ENCODE measurements around the gene MRPL28.
"Not testable (repeated sequence)": the region's sequence is repeated elsewhere in the genome, so short reads cannot be mapped to it uniquely, and the experiment has no call there.

MRPL28 gene

DNA sequence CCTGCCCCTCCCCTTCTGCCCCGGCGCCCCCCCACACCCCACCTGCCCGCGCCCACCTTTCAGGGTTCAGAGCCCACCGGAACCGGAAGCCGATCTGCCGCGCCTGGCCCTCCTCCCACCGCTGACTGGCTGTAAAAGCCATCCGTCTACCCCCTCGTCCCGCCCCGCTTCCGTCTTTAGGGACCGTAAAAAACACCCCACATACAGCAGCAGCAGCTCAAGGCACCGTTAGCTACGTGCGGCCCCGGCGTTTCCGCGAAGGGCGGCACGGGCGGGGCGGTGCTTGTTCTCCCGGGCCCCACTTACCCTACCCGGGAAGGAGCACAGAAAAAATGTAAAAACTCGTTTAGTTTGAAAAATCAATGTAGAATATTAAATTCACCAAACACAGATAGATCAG lies at the start of gene MRPL28:
MRPL28 (minus strand) TSS at position 96 of the 400 bp plus-strand sequence. CDS start 320 bp downstream, outside the sequence.
- Histone ChIP-seq H3K36me3 (ENCODE audit: insufficient read depth, low read length) (peaks cover 44% of the 10 kb centered on the region), H3K27me3 (ENCODE audit: insufficient read depth, low read length) (no peaks in the 10 kb centered on the region), H3K9me3 (ENCODE audit: low read length) (no peaks in the 10 kb centered on the region), H3K4me1 (ENCODE audit: insufficient read depth, low read length) (peaks cover 9% of the 10 kb centered on the region), H3K4me3 (ENCODE audit: low read length) (peak within 1 kb of the TSS; percentile 30), H2AFZ (ENCODE audit: low read depth, low read length) (no peak within 1 kb of the TSS)

DNA sequence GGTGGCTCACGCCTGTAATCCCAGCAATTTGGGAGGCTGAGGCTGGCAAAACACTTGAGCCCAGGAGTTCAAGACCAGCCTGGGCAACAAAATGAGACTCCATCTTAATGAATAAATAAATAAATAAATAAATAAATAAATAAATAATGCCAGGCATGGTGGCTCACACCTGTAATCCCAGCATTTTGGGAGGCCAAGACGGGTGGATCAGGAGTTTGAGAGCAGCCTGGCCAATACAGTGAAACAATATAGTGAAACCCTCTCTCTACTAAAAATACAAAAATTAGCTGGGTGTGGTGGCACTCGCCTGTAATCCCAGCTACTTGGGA lies 44.8 kb upstream of the MRPL28 start:
- not testable (repeated sequence) for H2AFZ ChIP-seq (ENCODE audit: low read depth, low read length); H3K4me1 ChIP-seq (ENCODE audit: insufficient read depth, low read length); H3K27me3 ChIP-seq (ENCODE audit: insufficient read depth, low read length); H3K9me3 ChIP-seq (ENCODE audit: low read length); H3K4me3 ChIP-seq (ENCODE audit: low read length)
- peaks cover 15% of the 10 kb centered on the region for H3K36me3 ChIP-seq (ENCODE audit: insufficient read depth, low read length)

GRCh38 chr16:414395-415169 lies 44.2 kb upstream of the MRPL28 start:
- Histone ChIP-seq H3K4me1 (ENCODE audit: insufficient read depth, low read length) (no peaks in the 10 kb centered on the region), H2AFZ (ENCODE audit: low read depth, low read length) (no peak overlapping the region), H3K9me3 (ENCODE audit: low read length) (no peaks in the 10 kb centered on the region), H3K27me3 (ENCODE audit: insufficient read depth, low read length) (no peaks in the 10 kb centered on the region), H3K4me3 (ENCODE audit: low read length) (no peak overlapping the region), H3K36me3 (ENCODE audit: insufficient read depth, low read length) (peaks cover 15% of the 10 kb centered on the region)

DNA sequence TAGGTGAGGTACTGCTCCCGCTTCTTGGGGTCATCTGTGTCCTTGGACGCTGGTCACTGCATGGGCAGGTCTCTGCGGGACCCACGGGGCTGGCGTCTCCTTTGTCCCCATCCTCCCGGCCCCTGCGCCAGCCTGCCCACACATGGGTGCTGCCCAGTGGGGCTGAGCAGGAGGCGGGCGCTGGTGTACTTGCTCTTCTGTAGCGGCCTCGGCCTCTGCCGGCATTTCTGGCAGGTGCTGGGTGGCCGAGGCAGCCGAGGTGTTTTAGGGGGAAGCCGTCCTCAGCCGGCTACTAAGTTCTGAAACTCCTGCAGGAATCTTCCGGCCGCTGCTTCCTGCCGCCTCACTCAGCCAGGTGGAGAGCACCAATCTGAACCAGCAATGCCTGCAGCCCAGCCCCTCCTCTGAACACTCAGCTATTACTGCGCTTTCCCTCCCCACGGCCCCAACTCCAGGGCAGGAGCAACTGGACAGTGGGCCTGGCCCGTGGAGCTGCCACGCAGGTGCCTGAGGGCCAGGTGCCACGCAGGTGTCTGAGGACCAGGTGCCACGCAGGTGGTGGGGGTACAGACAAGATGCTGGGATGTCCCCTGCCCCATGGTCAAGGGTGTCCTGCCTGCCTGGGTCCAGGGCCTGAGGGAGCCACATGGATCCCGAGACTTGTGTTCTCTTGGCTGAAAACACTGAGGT lies 41.4 kb upstream of the MRPL28 start:
- Histone ChIP-seq H3K4me1 (ENCODE audit: insufficient read depth, low read length) (no peaks in the 10 kb centered on the region), H2AFZ (ENCODE audit: low read depth, low read length) (no peak overlapping the region), H3K36me3 (ENCODE audit: insufficient read depth, low read length) (peaks cover 15% of the 10 kb centered on the region), H3K27me3 (ENCODE audit: insufficient read depth, low read length) (no peaks in the 10 kb centered on the region), H3K9me3 (ENCODE audit: low read length) (no peaks in the 10 kb centered on the region), H3K4me3 (ENCODE audit: low read length) (no peak overlapping the region)

DNA sequence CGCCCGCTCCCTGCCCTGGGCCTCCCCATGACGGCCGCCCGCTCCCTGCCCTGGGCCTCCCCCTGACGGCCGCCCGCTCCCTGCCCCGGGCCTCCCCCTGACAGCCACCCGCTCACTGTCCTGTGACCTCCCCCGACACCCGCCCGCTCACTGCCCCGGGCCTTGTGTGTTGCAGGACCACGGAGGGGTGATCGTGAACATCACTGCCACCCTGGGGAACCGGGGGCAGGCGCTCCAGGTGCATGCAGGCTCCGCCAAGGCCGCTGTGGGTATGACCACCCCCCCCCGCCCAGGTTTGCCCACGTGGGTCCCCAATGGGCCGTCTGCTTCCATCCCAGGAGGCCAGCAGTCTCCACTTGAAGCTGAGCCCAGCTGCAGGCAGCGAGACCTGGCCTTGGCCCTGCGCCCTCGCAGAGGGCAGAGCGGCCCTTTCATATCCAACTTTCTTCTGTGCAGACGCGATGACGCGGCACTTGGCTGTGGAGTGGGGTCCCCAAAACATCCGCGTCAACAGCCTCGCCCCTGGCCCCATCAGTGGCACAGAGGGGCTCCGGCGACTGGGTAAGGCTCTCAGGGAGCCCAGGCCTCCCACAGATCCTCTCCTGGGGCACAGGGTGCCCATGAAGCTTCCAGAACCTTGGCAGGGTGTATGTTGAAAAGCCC lies 40.3 kb upstream of the MRPL28 start:
- Histone ChIP-seq H3K4me1 (ENCODE audit: insufficient read depth, low read length) (no peaks in the 10 kb centered on the region), H3K9me3 (ENCODE audit: low read length) (no peaks in the 10 kb centered on the region), H2AFZ (ENCODE audit: low read depth, low read length) (no peak overlapping the region), H3K36me3 (ENCODE audit: insufficient read depth, low read length) (peaks cover 15% of the 10 kb centered on the region), H3K4me3 (ENCODE audit: low read length) (no peak overlapping the region), H3K27me3 (ENCODE audit: insufficient read depth, low read length) (no peaks in the 10 kb centered on the region)

DNA sequence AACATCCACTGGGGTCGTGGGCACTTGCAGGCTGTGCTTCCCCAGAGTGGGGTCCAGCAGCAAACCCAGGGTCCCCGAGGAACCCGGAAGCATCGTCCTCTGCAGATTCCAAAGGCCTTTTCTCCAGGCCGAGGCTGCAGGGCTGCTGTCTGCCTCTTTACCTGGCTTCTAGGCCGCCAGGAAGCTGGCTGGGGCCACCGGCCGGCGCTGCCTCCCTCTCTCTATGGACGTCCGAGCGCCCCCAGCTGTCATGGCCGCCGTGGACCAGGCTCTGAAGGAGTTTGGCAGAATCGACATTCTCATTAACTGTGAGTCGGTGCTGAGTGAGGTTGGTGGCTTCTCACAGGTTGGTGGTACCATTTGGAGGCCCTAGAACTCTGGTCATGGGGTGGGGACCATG lies 36.9 kb upstream of the MRPL28 start:
- H3K4me1 ChIP-seq (ENCODE audit: insufficient read depth, low read length) = no peaks in the 10 kb centered on the region
- no peaks in the 10 kb centered on the region for H3K27me3 ChIP-seq (ENCODE audit: insufficient read depth, low read length)
- no peaks in the 10 kb centered on the region for H3K9me3 ChIP-seq (ENCODE audit: low read length)
- H3K4me3 ChIP-seq (ENCODE audit: low read length) = no peak overlapping the region
- H2AFZ ChIP-seq (ENCODE audit: low read depth, low read length) = no peak overlapping the region
- H3K36me3 ChIP-seq (ENCODE audit: insufficient read depth, low read length) = peaks cover 15% of the 10 kb centered on the region

DNA sequence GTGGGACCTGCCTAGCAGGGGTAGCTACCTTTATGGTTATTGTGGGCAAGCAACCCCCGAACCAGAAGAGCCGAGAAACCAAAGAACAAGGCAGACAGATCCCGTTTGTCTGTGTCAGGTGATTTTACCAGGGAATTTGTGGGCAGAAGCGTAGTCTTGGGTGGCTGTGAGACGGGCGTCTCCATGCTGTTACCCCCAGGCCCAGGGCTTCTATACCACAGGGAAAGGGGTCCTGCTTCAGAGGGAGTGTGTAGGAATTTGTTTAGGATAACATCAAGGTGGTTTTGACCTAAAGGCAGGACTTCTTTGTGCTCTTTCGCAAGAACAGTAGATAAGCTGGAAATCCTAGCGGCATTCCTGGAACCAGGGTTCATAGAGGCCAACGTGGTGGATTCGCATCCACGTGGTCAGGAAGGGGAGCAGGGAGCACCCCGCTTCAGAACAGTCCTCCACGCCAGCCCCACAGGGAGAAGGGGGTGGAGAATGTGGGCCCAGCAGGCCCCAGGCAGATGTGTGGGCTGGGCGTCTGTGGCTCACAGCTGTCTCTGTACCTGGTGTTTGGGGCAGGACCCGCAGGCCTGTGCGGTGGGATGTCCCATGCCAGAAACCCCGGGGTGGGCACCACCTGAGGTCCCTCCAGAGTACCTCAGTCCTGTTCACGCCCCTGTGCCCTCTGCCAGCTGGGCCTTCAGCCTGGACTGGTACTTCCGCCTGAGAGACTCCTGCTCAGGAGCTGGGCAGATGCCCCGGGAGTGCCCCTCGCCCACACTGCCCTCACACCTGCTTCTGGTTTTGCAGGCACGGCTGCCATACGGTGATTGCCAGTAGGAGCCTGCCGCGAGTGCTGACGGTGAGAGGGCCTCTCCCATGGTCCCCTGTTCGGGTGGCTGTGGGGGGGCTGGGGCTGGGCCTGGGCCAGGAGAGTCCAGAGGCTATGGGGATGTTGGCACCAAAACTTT lies 35.5 kb upstream of the MRPL28 start:
- Histone ChIP-seq H3K4me3 (ENCODE audit: low read length) (no peak overlapping the region), H3K4me1 (ENCODE audit: insufficient read depth, low read length) (no peaks in the 10 kb centered on the region), H2AFZ (ENCODE audit: low read depth, low read length) (no peak overlapping the region), H3K9me3 (ENCODE audit: low read length) (no peaks in the 10 kb centered on the region), H3K27me3 (ENCODE audit: insufficient read depth, low read length) (no peaks in the 10 kb centered on the region), H3K36me3 (ENCODE audit: insufficient read depth, low read length) (peaks cover 2% of the 10 kb centered on the region)

DNA sequence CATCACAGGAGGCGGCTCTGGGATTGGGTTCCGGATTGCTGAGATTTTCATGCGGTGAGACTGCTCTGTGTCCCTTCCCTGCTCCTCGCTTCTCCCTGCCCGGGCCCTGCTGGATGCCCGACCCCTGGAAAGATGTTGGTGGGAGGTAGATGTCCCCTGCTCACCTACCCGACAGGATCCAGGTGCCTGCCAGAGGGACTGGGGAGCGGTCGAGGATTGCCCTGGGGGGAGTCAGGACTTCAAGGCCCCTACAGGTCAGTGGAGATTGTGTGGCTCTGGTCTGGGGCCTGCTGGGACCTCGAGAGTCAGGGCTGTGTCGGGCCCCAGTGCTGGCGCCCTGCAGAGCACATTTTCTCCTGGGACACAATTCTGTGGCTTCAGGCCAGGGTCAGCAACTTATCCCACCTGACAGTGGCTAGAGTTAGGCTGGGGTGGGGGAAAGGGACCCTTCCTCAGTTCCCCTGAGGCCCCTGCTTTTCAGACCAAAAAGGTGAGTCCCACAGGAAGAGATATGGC lies 34.7 kb upstream of the MRPL28 start:
- Histone ChIP-seq H3K4me1 (ENCODE audit: insufficient read depth, low read length) (no peaks in the 10 kb centered on the region), H3K36me3 (ENCODE audit: insufficient read depth, low read length) (peaks cover 7% of the 10 kb centered on the region)

DNA sequence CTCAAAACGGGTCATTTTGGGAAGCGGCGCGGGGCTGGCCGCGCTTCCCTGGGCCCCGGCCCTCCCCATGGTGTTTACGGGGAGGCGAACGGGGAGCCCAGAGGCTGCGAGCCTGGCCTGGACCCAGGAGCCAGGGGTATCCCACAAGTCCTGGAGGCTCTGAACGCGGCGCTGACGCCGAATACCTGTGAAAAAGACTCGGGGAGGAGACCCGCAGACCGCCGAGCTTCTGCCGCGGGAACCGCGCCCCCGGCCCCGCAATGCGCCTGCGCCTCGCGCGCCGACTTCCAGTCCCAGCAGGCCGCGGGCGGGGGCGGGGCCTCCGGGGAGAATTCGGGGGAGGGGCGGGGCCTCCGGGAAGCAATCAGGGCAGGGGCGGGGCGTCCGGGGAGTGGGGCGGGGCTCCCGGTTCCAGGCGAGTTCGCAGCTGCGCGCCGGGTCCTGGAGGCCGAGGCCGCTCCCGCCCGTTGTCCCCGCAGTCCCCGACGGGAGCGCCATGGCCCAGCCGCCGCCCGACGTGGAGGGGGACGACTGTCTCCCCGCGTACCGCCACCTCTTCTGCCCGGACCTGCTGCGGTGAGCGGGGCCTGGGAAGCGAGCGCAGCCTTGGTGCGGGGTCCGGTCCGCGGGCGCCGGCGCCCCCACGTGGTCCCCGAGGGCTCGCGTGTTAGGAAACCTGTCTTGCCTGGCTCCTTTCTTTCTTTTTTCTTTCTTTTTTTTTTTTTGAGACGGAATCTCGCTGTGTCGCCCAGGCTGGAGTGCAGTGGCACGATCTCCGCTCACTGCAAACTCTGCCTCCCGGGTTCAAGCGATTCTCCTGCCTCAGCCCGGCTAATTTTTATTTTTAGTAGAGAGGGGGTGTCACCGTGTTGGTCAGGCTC lies 31.4 kb upstream of the MRPL28 start, which contains the start of gene DECR2:
DECR2 (plus strand) TSS at position 418 of the 881 bp plus-strand sequence; CDS start at position 497, 79 bp downstream.
- Histone ChIP-seq H3K9me3 (ENCODE audit: low read length) (no peaks in the 10 kb centered on the region), H3K4me1 (ENCODE audit: insufficient read depth, low read length) (peaks cover 8% of the 10 kb centered on the region), H3K36me3 (ENCODE audit: insufficient read depth, low read length) (peaks cover 17% of the 10 kb centered on the region), H3K27me3 (ENCODE audit: insufficient read depth, low read length) (no peaks in the 10 kb centered on the region), H2AFZ (ENCODE audit: low read depth, low read length) (no peak within 1 kb of the TSS), H3K4me3 (ENCODE audit: low read length) (peak within 1 kb of the TSS; percentile 74)

More for the DNA sequence above, 34.7 kb upstream of the MRPL28 start:
- Histone ChIP-seq H2AFZ (ENCODE audit: low read depth, low read length) (no peak overlapping the region), H3K4me3 (ENCODE audit: low read length) (no peak overlapping the region), H3K9me3 (ENCODE audit: low read length) (no peaks in the 10 kb centered on the region), H3K27me3 (ENCODE audit: insufficient read depth, low read length) (no peaks in the 10 kb centered on the region)

DNA sequence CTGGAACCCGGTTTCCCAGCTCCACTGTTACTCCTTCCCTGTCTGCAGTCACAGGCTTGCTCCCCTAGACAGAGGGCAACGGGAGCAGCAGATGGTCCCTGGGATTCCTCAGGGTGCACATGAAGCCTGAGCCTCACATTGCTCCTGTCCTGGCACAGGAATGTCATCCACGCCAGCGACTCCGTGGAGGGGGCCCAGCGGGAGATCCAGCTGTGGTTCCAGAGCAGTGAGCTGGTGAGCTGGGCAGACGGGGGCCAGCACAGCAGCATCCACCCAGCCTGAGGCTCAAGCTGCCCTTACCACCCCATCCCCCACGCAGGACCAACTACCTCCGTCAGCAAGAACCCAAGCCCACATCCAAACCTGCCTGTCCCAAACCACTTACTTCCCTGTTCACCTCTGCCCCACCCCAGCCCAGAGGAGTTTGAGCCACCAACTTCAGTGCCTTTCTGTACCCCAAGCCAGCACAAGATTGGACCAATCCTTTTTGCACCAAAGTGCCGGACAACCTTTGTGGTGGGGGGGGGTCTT lies 29.8 kb upstream of the MRPL28 start:
- no peak overlapping the region for H3K4me3 ChIP-seq (ENCODE audit: low read length)
- peaks cover 17% of the 10 kb centered on the region for H3K36me3 ChIP-seq (ENCODE audit: insufficient read depth, low read length)
- no peaks in the 10 kb centered on the region for H3K27me3 ChIP-seq (ENCODE audit: insufficient read depth, low read length)
- no peaks in the 10 kb centered on the region for H3K9me3 ChIP-seq (ENCODE audit: low read length)
- H2AFZ ChIP-seq (ENCODE audit: low read depth, low read length) = no peak overlapping the region
- H3K4me1 ChIP-seq (ENCODE audit: insufficient read depth, low read length) = peaks cover 14% of the 10 kb centered on the region

GRCh38 chr16:399340-400019 lies 29.1 kb upstream of the MRPL28 start:
- Histone ChIP-seq H3K36me3 (ENCODE audit: insufficient read depth, low read length) (peaks cover 17% of the 10 kb centered on the region), H3K4me1 (ENCODE audit: insufficient read depth, low read length) (peaks cover 14% of the 10 kb centered on the region), H3K4me3 (ENCODE audit: low read length) (no peak overlapping the region), H3K27me3 (ENCODE audit: insufficient read depth, low read length) (no peaks in the 10 kb centered on the region), H3K9me3 (ENCODE audit: low read length) (no peaks in the 10 kb centered on the region), H2AFZ (ENCODE audit: low read depth, low read length) (no peak overlapping the region)
